Measurements from ENCODE around the gene MARCHF6.

- TF ChIP-seq POLR2A (IDR thresholded peaks at IDR 0.05), result no peak
- TF ChIP-seq CTCF (IDR thresholded peaks at IDR 0.05), result no peak
Observed at GRCh38 chr5:10331341-10331796, 22.1 kb upstream of the MARCHF6 start.
